ENCODE data around the gene CASZ1.

DNA sequence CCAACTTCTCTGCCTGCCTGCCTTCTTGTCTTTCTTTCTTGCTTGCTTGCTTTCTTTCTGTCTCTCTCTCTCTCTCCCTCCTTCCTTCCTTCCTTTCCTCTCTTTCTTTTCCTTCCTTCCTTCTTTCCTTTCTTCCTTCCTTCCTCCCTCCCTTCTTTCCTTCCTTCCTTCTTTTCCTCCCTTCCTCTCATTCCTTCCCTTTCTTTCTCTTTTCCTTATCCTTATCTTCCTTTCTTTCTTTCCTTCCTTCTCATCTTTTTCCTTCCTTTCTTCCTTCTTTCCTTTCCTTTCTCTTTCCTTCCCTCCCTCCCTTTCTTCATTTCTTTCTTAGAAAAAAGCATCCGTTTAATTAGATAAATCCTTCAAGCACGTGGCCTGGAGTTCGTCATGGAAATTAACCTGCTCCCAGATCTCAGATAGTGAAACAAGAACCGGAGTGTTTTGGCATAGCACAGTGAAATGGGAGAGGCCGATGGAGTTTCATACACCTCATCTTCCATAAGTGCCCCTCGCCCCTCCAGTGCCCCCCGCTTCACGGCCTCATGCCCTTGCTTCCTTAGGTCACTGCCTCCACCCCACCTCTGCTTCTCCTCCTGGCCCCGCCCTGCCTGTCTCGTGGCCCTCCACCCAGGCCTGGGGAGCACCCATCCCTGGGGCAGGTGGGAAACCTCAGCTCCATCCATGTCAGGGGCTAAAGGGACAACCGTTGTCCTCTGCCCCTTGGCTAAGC is 11.3 kb downstream of the CASZ1 start:
- TF ChIP-seq, protein P1, sequence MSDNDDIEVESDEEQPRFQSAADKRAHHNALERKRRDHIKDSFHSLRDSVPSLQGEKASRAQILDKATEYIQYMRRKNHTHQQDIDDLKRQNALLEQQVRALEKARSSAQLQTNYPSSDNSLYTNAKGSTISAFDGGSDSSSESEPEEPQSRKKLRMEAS (IDR thresholded peaks at IDR 0.05; ENCODE audit: insufficient read depth, insufficient read length): no peak
- TF ChIP-seq, protein P2, sequence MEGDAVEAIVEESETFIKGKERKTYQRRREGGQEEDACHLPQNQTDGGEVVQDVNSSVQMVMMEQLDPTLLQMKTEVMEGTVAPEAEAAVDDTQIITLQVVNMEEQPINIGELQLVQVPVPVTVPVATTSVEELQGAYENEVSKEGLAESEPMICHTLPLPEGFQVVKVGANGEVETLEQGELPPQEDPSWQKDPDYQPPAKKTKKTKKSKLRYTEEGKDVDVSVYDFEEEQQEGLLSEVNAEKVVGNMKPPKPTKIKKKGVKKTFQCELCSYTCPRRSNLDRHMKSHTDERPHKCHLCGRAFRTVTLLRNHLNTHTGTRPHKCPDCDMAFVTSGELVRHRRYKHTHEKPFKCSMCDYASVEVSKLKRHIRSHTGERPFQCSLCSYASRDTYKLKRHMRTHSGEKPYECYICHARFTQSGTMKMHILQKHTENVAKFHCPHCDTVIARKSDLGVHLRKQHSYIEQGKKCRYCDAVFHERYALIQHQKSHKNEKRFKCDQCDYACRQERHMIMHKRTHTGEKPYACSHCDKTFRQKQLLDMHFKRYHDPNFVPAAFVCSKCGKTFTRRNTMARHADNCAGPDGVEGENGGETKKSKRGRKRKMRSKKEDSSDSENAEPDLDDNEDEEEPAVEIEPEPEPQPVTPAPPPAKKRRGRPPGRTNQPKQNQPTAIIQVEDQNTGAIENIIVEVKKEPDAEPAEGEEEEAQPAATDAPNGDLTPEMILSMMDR (IDR thresholded peaks at IDR 0.05; ENCODE audit: extremely low read depth in 1 of 2, insufficient read depth in 1 of 2, low read depth in 1 of 2, low read length in 2 of 2): no peak
